ENCODE measurements around the gene PCDHA13.
"Not testable (repeated sequence)": the region's sequence is repeated elsewhere in the genome, so short reads cannot be mapped to it uniquely, and the experiment has no call there.

The PCDHA13 gene

DNA sequence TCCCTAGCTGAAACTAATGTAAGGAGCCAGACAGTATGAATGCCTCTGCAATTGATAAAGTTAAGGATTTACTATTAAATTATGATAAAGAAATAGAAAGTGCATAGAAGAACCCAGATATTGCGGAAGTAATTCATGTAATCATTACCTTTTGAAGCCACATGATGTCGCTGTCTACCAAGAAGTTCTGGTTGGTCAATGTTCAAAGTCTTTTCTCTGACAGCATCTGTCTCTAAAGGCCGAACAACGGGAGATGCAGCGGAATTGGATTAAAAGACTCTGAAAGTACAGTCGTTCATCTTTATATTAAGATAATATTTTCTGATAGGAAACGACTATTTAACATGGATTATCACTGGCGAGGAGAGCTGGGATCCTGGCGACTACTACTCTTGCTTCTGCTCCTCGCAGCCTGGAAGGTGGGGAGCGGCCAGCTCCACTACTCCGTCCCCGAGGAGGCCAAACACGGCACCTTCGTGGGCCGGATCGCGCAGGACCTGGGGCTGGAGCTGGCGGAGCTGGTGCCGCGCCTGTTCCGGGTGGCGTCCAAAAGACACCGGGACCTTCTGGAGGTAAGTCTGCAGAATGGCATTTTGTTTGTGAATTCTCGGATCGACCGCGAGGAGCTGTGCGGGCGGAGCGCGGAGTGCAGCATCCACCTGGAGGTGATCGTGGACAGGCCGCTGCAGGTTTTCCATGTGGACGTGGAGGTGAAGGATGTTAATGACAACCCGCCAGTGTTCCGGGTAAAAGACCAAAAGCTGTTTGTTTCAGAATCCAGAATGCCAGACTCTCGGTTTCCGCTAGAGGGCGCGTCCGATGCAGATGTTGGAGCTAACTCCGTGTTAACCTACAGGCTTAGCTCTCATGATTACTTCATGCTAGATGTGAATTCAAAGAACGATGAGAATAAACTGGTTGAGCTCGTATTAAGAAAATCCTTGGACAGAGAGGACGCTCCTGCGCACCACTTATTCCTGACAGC, 40.7 kb upstream of the PCDHA13 start, which contains the start of gene PCDHA8:
TSS of gene PCDHA8 (plus strand) at position 210 of the 985 bp plus-strand sequence. CDS start at position 345, 135 bp downstream.
- H3K27me3 ChIP-seq (ENCODE audit: control insufficient read depth, insufficient read depth, low read length) = no peaks in the 10 kb centered on the region
- H3K4me2 ChIP-seq (ENCODE audit: low read length) = no peak within 1 kb of the TSS
- H3K27ac ChIP-seq = no peak within 1 kb of the TSS
- no peak within 1 kb of the TSS for H3K9ac ChIP-seq
- H2AFZ ChIP-seq = no peak within 1 kb of the TSS
- no peak within 1 kb of the TSS for H3K4me3 ChIP-seq (ENCODE audit: low read depth, low read length)
- TF ChIP-seq, protein P1, sequence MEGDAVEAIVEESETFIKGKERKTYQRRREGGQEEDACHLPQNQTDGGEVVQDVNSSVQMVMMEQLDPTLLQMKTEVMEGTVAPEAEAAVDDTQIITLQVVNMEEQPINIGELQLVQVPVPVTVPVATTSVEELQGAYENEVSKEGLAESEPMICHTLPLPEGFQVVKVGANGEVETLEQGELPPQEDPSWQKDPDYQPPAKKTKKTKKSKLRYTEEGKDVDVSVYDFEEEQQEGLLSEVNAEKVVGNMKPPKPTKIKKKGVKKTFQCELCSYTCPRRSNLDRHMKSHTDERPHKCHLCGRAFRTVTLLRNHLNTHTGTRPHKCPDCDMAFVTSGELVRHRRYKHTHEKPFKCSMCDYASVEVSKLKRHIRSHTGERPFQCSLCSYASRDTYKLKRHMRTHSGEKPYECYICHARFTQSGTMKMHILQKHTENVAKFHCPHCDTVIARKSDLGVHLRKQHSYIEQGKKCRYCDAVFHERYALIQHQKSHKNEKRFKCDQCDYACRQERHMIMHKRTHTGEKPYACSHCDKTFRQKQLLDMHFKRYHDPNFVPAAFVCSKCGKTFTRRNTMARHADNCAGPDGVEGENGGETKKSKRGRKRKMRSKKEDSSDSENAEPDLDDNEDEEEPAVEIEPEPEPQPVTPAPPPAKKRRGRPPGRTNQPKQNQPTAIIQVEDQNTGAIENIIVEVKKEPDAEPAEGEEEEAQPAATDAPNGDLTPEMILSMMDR (IDR thresholded peaks at IDR 0.05) = no peak
- H3K79me2 ChIP-seq = no peaks in the 10 kb centered on the region
- no peaks in the 10 kb centered on the region for H3K36me3 ChIP-seq (ENCODE audit: control insufficient read depth, insufficient read depth, low read length)
- no peaks in the 10 kb centered on the region for H3K4me1 ChIP-seq
- H3K9me3 ChIP-seq (ENCODE audit: control insufficient read depth, low read length) = no peaks in the 10 kb centered on the region

DNA sequence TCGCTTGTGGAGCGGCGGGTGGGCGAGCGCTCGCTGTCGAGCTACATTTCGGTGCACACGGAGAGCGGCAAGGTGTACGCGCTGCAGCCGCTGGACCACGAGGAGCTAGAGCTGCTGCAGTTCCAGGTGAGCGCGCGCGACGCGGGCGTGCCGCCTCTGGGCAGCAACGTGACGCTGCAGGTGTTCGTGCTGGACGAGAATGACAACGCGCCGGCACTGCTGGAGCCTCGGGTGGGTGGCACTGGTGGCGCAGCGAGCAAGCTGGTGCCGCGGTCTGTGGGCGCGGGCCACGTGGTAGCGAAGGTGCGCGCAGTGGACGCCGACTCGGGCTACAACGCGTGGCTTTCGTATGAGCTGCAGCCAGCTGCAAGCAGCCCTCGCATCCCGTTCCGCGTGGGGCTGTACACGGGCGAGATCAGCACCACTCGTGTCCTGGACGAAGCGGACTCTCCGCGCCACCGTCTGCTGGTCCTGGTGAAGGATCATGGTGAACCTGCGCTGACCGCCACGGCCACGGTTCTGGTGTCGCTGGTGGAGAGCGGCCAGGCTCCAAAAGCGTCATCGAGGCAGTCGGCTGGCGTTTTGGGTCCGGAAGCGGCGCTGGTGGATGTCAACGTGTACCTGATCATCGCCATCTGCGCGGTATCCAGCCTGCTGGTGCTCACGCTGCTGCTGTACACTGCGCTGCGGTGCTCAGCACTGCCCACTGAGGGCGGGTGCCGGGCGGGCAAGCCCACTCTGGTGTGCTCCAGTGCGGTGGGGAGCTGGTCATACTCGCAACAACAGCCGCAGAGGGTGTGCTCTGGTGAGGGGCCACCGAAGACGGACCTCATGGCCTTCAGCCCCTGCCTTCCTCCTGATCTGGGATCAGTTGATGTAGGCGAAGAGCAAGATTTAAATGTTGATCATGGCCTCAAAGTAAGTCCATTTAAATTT, 38.9 kb upstream of the PCDHA13 start:
- H3K9ac ChIP-seq = no peak overlapping the region
- H3K79me2 ChIP-seq = no peaks in the 10 kb centered on the region
- no peak overlapping the region for H2AFZ ChIP-seq
- no peaks in the 10 kb centered on the region for H3K9me3 ChIP-seq (ENCODE audit: control insufficient read depth, low read length)
- H3K4me2 ChIP-seq (ENCODE audit: low read length) = no peak overlapping the region
- no peaks in the 10 kb centered on the region for H3K27me3 ChIP-seq (ENCODE audit: control insufficient read depth, insufficient read depth, low read length)
- H3K36me3 ChIP-seq (ENCODE audit: control insufficient read depth, insufficient read depth, low read length) = no peaks in the 10 kb centered on the region
- H3K4me3 ChIP-seq (ENCODE audit: low read depth, low read length) = no peak overlapping the region
- H3K4me1 ChIP-seq = no peaks in the 10 kb centered on the region
- TF ChIP-seq, protein P1 (IDR thresholded peaks at IDR 0.05) = no peak
- H3K27ac ChIP-seq = no peak overlapping the region

DNA sequence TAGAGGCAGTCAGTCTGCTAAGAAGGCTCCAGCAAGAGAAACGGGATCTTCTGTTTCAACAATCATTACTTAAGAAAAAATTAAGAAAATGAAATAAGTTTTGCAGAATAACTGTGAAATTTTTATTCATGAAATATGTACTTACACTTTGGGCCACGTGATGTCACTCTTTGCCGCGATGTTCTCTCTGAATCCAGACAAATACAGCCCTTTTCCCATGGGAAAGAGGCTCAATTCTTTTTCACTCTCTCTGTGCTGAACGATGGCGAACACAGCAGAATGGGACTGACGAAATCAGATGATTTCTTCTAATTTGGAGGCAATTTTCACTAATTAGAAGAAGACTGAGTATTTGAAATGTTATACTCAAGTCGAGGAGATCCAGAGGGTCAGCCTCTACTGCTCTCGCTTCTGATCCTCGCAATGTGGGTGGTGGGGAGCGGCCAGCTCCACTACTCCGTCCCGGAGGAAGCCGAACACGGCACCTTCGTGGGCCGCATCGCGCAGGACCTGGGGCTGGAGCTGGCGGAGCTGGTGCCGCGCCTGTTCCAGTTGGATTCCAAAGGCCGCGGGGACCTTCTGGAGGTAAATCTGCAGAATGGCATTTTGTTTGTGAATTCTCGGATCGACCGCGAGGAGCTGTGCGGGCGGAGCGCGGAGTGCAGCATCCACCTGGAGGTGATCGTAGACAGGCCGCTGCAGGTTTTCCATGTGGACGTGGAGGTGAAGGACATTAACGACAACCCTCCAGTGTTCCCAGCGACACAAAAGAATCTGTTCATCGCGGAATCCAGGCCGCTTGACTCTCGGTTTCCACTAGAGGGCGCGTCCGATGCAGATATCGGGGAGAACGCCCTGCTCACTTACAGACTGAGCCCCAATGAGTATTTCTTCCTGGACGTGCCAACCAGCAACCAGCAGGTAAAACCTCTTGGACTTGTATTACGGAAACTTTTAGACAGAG, 33.5 kb upstream of the PCDHA13 start, which contains the start of gene PCDHA9:
TSS of gene PCDHA9 (plus strand) at position 244 of the 964 bp plus-strand sequence. CDS start at position 358, 114 bp downstream.
- H2AFZ ChIP-seq = not testable (repeated sequence)

DNA sequence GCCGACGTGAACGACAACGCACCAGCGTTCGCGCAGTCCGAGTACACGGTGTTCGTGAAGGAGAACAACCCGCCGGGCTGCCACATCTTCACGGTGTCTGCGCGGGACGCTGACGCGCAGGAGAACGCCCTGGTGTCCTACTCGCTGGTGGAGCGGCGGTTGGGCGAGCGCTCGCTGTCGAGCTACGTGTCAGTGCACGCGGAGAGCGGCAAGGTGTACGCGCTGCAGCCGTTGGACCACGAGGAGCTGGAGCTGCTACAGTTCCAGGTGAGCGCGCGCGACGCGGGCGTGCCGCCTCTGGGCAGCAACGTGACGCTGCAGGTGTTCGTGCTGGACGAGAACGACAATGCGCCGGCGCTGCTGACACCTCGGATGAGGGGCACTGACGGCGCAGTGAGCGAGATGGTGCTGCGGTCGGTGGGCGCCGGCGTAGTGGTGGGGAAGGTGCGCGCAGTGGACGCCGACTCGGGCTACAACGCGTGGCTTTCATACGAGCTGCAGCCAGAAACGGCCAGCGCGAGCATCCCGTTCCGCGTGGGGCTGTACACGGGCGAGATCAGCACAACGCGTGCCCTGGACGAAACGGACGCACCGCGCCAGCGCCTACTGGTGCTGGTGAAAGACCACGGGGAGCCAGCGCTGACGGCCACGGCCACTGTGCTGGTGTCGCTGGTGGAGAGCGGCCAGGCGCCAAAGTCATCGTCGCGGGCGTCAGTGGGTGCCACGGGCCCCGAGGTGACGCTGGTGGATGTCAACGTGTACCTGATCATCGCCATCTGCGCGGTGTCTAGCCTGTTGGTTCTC, 31.9 kb upstream of the PCDHA13 start:
- H3K4me2 ChIP-seq (ENCODE audit: low read length); H3K27me3 ChIP-seq (ENCODE audit: control insufficient read depth, insufficient read depth, low read length); H3K4me1 ChIP-seq: not testable (repeated sequence)

More for the DNA sequence above, 33.5 kb upstream of the PCDHA13 start, which contains the start of gene PCDHA9:
- not testable (repeated sequence) for H3K79me2 ChIP-seq; H3K27ac ChIP-seq; H3K9ac ChIP-seq; H3K4me3 ChIP-seq (ENCODE audit: low read depth, low read length); H3K9me3 ChIP-seq (ENCODE audit: control insufficient read depth, low read length); H3K36me3 ChIP-seq (ENCODE audit: control insufficient read depth, insufficient read depth, low read length); H3K4me1 ChIP-seq; H3K4me2 ChIP-seq (ENCODE audit: low read length); H3K27me3 ChIP-seq (ENCODE audit: control insufficient read depth, insufficient read depth, low read length)

More for the DNA sequence above, 31.9 kb upstream of the PCDHA13 start:
- H2AFZ ChIP-seq; H3K79me2 ChIP-seq; H3K9ac ChIP-seq; H3K9me3 ChIP-seq (ENCODE audit: control insufficient read depth, low read length); H3K36me3 ChIP-seq (ENCODE audit: control insufficient read depth, insufficient read depth, low read length); H3K4me3 ChIP-seq (ENCODE audit: low read depth, low read length); H3K27ac ChIP-seq: not testable (repeated sequence)

Measured in parathyroid adenoma (tissue), 2 donors.